ENCODE measurements around the gene DDX31. TPM values are rescaled to one million over a fixed set of nuclear protein-coding genes. Genes with fewer than 3 reads are reported as not detected.

The DDX31 gene
- polyA plus RNA-seq, 6 donors from 2014 or later: 3.8 to 9.1 (median 7.3) TPM

Other genes with a start within 250 kb of the DDX31 start
- not detected for gene BARHL1, start 87.4 kb downstream of the DDX31 start, polyA plus RNA-seq (ENCODE audit: low read depth in 6 of 6)
- 1 to 10 TPM; 3.3 to 4.6 (median 3.9) TPM for gene GTF3C4, start 481 bp upstream of the DDX31 start, polyA plus RNA-seq (ENCODE audit: low read depth in 6 of 6)
- 1 to 10 TPM in 3 of 6 donors, under 1 TPM in 3; 0.70 to 4.7 (median 1.5) TPM for gene AK8, start 208.3 kb upstream of the DDX31 start, polyA plus RNA-seq (ENCODE audit: low read depth in 6 of 6)
- 1 to 10 TPM; 1.9 to 5.8 (median 3.5) TPM for gene SPACA9, start 208.9 kb upstream of the DDX31 start, polyA plus RNA-seq (ENCODE audit: low read depth in 6 of 6)